HG03095 (cell line): ENCODE results near the gene WDR1.
"Not testable (repeated sequence)": the region's sequence is repeated elsewhere in the genome, so short reads cannot be mapped to it uniquely, and the experiment has no call there.

ENCODE experiments used
- ATAC-seq: cut with Tn5 transposase; IDR thresholded peaks from one replicate; pipeline ENCODE4 v1.9.1; 2021; ENCODE audit warnings: moderate library complexity; ENCODE audit not compliant: unreplicated experiment

Gene WDR1

GRCh38 chr4:10131202-10131601 is 14.6 kb upstream of the WDR1 start:
- no peak for ATAC-seq

DNA sequence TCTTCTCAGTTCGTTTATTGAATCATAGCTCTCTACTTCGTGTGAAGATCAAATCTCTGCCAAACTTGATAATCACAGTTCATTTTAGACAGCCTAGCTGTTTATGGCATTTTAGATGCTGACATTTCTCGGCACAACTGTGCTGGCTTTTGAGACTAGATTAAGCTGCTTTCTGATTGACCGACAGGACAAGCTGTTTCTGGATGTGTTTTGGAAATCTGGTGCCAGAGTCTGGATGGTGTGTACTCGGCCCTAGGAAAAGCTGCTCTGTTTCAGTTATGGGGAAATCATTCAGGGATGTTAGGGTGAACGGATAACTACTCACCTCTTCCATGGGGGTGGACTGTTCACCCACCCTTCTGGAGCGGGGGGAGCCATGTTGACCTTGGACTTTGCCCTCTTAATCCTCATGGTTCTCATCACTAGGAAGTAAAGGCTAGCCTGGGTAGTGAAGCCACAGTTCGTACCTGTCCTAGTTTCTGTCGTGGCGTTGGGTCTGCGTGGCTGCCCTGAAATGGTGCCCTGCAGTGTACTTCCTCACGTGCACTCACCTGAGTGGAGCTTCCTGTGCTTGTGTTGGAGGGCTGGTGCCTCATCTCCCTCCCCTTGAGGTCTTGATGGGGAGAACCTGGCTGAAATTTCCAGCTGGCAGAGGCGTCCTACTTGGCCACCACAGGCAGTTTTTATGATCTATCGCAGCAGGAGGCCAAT is 13.7 kb upstream of the WDR1 start:
- no peak for ATAC-seq

DNA sequence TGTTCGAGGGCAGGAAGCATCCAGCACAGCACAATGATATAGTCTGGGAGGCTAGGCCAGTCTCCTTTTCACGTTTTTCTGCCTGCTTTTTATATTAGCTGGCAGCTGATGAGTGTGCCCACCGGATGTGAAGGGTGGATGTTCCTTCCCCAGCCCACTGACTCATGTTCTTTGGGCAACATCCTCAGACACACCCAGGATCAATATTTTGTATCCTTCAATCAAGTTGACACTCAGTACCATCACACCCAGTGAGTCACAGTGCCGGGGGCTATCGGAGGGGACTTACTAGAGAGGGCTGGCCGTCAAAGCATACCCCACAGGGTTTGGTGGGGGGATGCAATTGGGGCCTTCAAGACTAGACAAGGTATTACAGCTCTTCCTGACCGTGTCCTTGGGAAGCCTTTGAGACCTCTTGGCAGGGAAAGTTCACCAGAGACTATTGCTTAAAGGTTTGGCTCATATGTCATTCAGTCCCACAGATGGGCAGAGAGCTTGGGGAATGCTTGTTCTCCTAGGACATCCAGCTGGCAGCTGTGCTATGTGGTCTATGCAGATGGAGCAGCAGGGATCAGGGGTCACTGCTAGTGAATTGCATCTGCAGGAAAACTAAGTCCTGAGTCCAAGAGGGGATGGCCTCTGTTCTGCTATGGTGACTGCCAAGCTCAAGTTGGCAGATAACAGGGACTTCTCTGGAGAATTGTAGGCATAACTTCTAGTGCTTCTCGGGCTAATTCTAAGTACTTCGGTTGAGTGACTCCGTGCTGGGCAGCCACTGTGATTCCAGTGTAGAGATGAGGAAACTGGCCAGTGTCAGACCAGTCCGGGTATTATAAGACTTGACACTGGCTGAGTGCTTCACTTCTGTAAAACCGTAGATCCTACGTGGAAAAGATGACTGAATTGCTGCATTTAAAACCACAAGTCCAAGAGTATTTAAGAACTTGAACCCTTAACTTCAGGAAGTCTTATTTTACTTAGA is 12.9 kb upstream of the WDR1 start:
- ATAC-seq = no peak

DNA sequence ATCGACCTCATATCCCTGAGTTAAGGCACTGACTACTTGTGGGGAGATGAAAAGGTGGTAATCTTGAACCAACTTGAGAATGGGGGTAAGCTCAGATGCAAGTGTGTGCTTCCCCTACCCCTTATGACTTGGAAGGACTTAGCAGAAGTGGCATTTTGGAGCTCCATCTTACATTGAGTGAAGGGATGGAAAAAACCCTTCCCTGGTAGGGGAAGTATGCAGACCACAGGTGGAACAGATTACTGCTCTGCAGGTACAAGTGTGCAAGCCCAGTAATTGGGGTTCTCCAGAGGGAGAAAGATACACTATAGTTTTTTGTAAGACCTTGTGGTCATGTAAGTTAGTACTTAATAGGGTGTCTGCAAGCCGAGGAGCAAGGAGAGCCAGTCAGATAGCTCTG is 12.2 kb upstream of the WDR1 start:
- no peak for ATAC-seq

GRCh38 chr4:10127531-10127930 is 10.9 kb upstream of the WDR1 start:
- not testable (repeated sequence) for ATAC-seq

DNA sequence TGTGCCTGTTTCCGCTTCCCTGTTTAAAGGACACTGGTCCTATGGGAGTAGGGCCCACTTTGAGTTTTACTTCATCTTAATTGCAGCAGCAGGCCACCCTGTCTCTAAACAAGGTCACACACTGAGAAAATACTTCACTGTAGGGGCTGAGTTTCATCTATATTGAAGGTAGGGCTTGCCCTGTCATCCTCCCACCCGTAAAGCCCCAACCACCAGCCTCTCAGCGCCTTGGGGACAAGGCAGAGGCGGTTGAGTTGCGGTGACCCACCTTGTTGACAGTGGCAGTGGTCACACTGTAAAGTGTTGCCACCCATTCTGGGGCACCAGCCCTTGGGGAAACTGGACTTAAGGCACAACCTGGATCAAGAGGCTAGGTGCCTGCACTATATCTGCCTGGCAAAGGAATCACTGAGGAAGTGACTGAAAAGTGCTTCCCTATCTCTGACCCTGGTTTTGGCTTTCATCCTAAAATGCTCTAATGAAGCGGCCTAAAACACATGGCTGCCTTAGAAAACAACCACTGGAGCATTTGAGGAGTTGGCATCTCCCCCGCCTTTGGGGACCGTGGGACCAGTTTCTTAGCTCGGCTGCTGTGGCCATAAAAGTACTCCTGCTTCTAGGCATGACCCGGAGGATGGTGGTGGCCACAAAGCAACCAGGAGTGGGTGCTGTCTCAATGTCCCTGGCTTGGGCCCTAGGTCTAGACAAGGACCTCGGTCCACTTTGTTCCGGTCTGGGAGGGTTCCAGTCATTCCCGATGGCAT is 7.8 kb upstream of the WDR1 start:
- ATAC-seq = no peak

GRCh38 chr4:10123227-10124101 is 6.9 kb upstream of the WDR1 start:
- ATAC-seq = no peak

GRCh38 chr4:10122236-10122932 is 5.8 kb upstream of the WDR1 start:
- no peak for ATAC-seq

DNA sequence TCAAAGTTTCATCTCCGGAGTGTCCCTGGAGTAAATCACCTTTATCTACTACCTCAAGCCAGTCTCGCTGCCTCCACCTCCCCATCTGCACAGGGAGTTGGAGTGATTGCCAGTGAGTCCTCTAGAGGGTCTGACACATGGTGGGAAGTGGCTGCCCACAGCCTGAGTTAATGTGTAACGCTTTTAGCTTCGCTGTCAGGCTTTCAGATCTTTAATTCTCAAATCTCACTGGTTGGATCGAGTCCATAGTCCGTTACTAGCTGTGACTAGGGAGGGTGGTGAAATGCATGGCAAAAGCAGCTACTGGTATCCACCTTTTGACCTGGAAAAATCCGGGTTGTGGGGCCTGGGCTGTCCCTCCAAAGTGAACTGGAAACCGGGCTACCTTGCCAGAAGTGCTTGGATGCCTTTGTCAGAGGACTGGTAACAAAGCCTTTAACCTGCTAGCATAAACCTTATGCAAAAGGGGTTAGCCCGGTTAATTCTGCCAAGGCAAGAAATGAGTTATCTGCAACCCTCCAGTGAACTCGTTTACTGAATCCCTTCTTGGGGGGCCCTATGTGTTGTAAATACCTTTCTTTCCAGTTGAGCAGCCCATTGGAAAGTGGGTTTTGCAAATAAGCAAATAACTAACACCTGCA is 5.1 kb upstream of the WDR1 start:
- no peak for ATAC-seq

GRCh38 chr4:10120943-10121567 is 4.5 kb upstream of the WDR1 start:
- ATAC-seq = no peak

- no peak for ATAC-seq
Observed at GRCh38 chr4:10119773-10120172, 3.2 kb upstream of the WDR1 start.

DNA sequence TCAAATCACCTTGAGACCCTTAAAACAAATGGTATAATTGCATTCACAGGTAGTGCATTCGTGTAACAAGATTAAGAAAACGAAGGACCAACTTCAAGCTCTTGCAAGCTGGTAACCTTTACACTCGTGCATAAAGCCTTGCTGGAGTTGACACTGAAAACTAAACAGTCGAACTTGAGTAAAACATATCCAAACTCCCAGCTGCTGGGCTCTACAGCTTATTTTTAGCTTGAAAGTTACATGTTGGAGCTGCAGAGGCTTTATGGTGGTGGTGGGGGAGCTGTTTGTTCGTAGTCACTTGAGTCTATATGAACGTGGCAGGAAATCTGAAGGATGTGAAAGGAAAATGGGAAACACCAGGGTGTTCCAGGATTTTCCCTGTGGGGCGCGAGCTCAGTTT is 2.7 kb upstream of the WDR1 start:
- ATAC-seq = no peak

GRCh38 chr4:10118048-10119004 is 1.7 kb upstream of the WDR1 start:
- ATAC-seq = peak; percentile 0

DNA sequence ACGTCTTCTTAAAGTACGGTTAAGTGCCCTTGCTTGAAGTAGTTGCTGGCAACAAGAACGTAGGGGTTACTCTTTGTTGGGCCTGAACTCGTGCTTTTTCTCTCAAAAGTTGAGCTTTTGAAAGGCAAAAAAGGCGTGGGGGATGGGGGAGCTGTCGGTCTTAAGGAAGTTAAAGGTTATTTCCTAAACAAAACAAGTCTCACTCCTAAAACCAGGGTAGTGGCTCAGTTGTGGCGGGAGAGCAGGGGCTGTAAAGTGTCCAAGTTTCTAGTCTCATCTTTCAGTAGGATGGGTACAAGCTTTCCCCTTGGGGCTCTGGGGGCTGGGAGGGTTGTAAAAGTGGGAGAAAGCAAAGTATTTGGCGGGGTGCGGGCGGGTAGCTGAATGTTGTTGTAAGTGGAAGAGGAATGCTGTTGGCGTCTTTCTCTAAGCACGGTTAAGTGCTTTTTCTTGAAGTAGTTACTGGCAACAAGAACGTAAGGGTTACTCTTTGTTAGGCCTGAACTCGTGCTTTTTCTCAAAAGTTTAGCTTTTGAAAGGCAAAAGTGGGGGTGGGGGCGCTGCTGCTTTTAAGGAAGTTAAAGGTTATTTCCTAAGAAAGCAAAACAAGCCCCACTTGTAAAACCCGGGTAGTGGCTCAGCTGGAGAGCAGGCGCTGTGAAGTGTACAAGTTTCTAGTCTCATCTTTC is 904 bp upstream of the WDR1 start:
- peak; percentile 33 for ATAC-seq

GRCh38 chr4:10115797-10116568 is 616 bp downstream of the WDR1 start:
- ATAC-seq = peak; percentile 33

- no peak for ATAC-seq
Observed at GRCh38 chr4:10115271-10115796, 1.3 kb downstream of the WDR1 start.
